Measurements from ENCODE around the gene KCNJ16.

The KCNJ16 gene

GRCh38 chr17:70181376-70181775 lies 106.4 kb downstream of the KCNJ16 start:
- DNase-seq = no peak

DNA sequence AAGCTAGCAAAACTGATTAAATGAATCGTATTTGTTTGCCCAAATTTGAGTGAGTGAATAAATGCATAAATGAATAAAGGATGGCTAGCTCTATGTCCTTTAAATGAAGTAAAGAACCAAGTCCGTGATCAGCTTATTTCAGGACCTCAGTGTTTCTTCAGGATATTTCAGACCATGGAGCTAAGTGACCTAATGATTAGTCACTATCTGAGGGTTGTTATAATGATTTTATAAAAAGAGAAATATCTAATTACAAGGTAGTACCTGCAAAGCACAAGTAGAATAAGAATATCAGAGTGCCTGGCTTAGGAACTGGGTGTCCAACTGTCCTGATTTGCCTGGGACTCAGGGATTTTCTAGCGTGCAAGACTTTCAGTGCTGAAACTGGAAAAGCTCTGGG lies 106.8 kb downstream of the KCNJ16 start:
- no peak for DNase-seq

DNA sequence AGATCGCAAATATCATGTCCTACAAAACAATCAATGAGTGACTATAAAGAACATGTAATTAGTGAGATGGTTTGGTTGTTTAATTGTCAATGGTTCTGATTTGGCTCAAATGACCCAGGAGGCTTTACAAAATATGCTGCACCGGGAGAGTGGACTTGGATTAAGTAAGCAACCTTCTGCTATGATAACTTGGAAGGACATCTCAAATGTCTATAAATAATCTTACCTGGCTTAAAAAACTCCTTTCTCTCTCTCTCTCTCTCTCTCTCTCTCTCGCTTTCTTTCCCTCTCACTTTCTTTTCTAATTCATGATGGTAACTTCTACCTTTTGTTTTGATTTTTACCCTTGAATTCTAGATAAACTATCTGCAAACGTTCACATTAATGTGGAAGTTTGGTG lies 108.5 kb downstream of the KCNJ16 start:
- DNase-seq = no peak

DNA sequence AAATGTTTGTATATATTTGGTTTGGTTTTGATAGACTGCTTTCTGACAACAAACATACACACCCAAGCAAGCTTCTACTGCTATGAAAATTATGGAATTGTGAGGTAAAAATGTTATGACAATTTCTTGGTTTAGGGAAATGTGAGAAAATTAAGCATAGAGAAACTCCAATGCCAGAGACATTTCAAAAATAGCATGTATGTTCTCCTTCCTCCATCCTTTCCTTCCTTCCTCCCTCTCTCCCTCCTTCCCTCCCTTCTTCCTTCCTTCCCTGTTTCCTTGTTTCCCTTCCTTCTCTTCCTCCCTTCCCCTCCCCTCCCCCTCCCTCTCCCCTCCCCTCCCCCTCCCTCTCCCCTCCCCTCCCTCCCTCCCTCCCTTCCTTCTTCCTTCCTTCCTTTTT lies 109.2 kb downstream of the KCNJ16 start:
- no peak for DNase-seq

DNA sequence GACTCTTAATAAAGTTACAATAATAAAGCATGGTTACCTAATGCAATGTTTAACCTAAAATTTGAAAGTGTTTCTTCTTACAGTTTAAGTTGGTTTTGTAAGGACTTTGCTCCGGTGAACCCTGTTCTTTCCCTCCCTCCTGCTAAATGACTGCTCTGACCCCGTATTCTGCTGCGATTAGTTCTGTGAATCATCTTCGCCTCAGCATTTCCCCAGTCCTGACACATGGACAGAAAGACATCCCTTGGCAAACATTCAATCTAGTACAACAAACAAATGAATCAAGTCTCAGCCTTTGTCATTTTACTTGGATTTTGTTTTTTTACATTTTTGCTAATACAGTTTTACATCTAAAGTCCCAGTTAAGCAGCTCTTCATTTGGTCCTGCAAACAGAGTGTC lies 109.7 kb downstream of the KCNJ16 start:
- DNase-seq = no peak

All from NCI-H2081 treated with DMSO at 0.1 percent for 48 hours (cell line).